ENCODE measurements around the gene KCNJ9.

KCNJ9 gene

DNA sequence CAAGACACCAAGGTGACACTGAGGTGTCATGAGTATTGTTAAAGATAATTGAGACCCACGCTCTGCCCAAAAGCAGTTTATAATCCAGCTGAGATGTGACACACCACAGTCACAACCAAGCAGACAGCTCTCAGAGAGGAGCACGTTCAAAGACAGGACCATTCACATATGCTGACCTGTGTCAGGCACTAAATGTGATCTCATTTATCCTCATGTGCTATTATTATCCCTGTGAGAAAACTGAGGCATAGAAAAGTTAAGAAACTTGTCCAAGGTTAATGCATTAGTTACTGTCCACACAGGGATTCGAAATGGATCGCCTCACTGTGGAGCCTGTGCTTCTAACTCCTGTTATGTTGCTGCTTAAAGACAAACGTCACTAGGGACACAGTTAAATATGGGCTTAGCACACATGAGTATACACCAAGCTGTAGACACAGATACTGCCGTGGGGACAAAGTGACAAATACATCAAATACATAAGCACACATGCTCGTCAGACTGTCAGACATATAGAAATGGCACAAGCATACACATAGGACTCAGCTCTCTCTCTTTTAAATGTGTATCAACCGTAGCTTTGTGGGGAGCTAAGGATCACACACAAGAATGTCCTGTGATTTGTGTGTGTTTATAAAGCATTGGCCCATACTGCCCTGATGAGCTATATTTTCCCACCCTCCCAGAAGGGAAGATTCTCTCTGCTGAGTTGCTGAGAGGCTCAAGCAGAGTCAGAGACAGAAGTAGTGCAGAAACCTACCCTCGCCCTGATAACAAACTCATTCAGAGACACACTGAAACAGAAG is 20.6 kb downstream of the KCNJ9 start:
- no peak overlapping the region for H3K4me3 ChIP-seq (ENCODE audit: control insufficient read depth in 1 of 7, extremely low read depth in 1 of 7, insufficient read depth in 4 of 7, low read depth in 2 of 7, low read length in 6 of 7)
- POLR2A ChIA-PET: no interaction called here
- 100% methylated on average over 7 of the region's 9 CpGs for WGBS (ENCODE audit: insufficient coverage)
- CTCF ChIA-PET: interaction anchor here (0.8 to 6.6 kb wide), 34 partner anchors 9 to 274 kb away, joined by 3 to 63 read pairs (median 5); partner anchors contain the start of genes CASQ1, DCAF8, KCNJ9 and PEX19
- H3K27me3 ChIP-seq (replicated peaks in 2 of 5; ENCODE audit: control insufficient read depth in 4 of 5, insufficient read depth in 5 of 5, low read length in 4 of 5): no peaks in the 10 kb centered on the region
- no peak for DNase-seq
- H3K36me3 ChIP-seq (ENCODE audit: control insufficient read depth in 4 of 4, insufficient read depth in 4 of 4, low read length in 3 of 4): no peaks in the 10 kb centered on the region
- H3K27ac ChIP-seq (ENCODE audit: insufficient read depth in 1 of 2, low read depth in 1 of 2, low read length in 2 of 2, poor library complexity in 1 of 2, severe bottlenecking in 2 of 2): no peak overlapping the region
- H3K4me1 ChIP-seq (ENCODE audit: control extremely low read depth in 1 of 4, control insufficient read depth in 4 of 4, insufficient read depth in 4 of 4, low read length in 3 of 4): peaks cover 0 to 46% (median 29%) of the 10 kb centered on the region in 4 experiments
- no peaks in the 10 kb centered on the region for H3K9me3 ChIP-seq (ENCODE audit: control extremely low read depth in 1 of 5, control insufficient read depth in 4 of 5, insufficient read depth in 2 of 5, low read depth in 1 of 5, low read length in 4 of 5)

DNA sequence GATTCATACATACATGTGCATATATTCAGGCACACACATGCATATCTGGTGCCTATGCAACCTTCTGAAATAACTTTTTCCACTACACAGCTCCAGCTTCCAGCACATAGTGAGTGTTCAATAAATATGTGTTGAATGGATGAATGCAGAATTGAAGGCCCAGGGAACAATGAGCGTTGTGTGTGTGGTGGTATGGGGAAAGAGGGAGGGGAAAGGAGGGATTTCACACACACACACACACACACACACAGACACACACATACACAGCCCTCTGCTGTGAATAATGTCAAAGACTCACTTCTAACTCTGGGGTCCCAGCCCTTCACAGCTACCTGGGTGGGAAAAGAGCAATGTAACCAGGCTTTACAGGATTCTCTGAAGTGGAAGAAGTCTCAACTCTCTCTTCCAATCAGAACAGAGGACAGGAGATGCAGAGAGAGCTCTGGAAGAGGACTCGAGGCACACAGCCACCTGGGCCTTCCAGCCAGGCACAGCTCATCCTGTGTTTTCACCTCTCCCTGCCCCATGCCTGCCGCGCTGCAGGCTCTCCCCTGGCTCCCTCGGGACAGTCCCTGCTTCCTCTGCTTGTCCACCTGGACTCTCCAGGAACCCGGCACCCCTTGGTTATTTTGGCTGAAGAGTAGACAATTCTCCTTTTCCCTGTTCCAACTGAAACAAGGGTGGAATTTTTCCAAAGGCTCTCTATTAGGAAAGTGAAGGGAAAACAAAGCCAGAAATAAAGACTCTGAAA is 22.5 kb downstream of the KCNJ9 start:
- POLR2A ChIA-PET: interaction anchor here (0.6 kb wide), 1 partner anchor 181 kb away, joined by 5 read pairs; the partner anchor contains the start of gene PEX19
- 100% methylated on average over 4 of the region's 6 CpGs for WGBS (ENCODE audit: insufficient coverage)
- no peaks in the 10 kb centered on the region for H3K27me3 ChIP-seq (replicated peaks in 2 of 5; ENCODE audit: control insufficient read depth in 4 of 5, insufficient read depth in 5 of 5, low read length in 4 of 5)
- CTCF ChIA-PET: interaction anchor here (0.7 to 6.6 kb wide), 13 partner anchors 10 to 250 kb away, joined by 3 to 63 read pairs (median 3); partner anchors contain the start of gene KCNJ9
- H3K27ac ChIP-seq (ENCODE audit: insufficient read depth in 1 of 2, low read depth in 1 of 2, low read length in 2 of 2, poor library complexity in 1 of 2, severe bottlenecking in 2 of 2): no peak overlapping the region
- no peaks in the 10 kb centered on the region for H3K9me3 ChIP-seq (ENCODE audit: control extremely low read depth in 1 of 5, control insufficient read depth in 4 of 5, insufficient read depth in 2 of 5, low read depth in 1 of 5, low read length in 4 of 5)
- no peak for DNase-seq
- no peak overlapping the region for H3K4me3 ChIP-seq (ENCODE audit: control insufficient read depth in 1 of 7, extremely low read depth in 1 of 7, insufficient read depth in 4 of 7, low read depth in 2 of 7, low read length in 6 of 7)
- no peaks in the 10 kb centered on the region for H3K36me3 ChIP-seq (ENCODE audit: control insufficient read depth in 4 of 4, insufficient read depth in 4 of 4, low read length in 3 of 4)
- peaks cover 0 to 33% (median 16%) of the 10 kb centered on the region in 4 experiments for H3K4me1 ChIP-seq (ENCODE audit: control extremely low read depth in 1 of 4, control insufficient read depth in 4 of 4, insufficient read depth in 4 of 4, low read length in 3 of 4)

DNA sequence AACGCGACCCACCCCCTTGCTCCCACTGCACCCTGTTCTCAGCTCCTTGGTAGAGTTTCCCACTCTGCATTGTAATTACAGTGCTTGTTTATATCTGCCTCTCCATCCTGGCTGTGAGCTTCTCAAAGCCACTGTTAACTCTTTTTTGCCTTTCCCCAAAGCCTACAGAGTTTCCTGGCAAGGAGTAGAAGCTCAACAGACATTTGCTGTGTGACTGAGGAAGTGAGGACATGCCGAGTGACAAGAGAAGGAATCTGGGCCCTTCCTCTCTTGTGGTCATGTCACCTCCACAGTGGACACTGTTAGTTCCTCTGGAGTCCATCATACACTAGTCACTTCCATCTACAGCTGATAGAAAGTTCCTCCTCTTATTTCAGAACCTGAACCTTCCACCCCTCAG is 23.1 kb downstream of the KCNJ9 start:
- DNase-seq: no peak
- no peaks in the 10 kb centered on the region for H3K9me3 ChIP-seq (ENCODE audit: control extremely low read depth in 1 of 5, control insufficient read depth in 4 of 5, insufficient read depth in 2 of 5, low read depth in 1 of 5, low read length in 4 of 5)
- H3K27ac ChIP-seq (ENCODE audit: insufficient read depth in 1 of 2, low read depth in 1 of 2, low read length in 2 of 2, poor library complexity in 1 of 2, severe bottlenecking in 2 of 2): no peak overlapping the region
- 71% methylated on average over 3 of the region's 3 CpGs for WGBS (ENCODE audit: insufficient coverage)
- no peaks in the 10 kb centered on the region for H3K36me3 ChIP-seq (ENCODE audit: control insufficient read depth in 4 of 4, insufficient read depth in 4 of 4, low read length in 3 of 4)
- H3K27me3 ChIP-seq (replicated peaks in 2 of 5; ENCODE audit: control insufficient read depth in 4 of 5, insufficient read depth in 5 of 5, low read length in 4 of 5): no peaks in the 10 kb centered on the region
- ChIA-PET CTCF (interaction anchor here (0.7 to 6.6 kb wide), 10 partner anchors 10 to 187 kb away, joined by 3 to 63 read pairs (median 6); no protein-coding TSS in a partner anchor), POLR2A (interaction anchor here (0.7 kb wide), 1 partner anchor 14 kb away, joined by 3 read pairs; no protein-coding TSS in a partner anchor)
- H3K4me3 ChIP-seq (ENCODE audit: control insufficient read depth in 1 of 7, extremely low read depth in 1 of 7, insufficient read depth in 4 of 7, low read depth in 2 of 7, low read length in 6 of 7): no peak overlapping the region
- H3K4me1 ChIP-seq (ENCODE audit: control extremely low read depth in 1 of 4, control insufficient read depth in 4 of 4, insufficient read depth in 4 of 4, low read length in 3 of 4): peaks cover 0 to 27% (median 11%) of the 10 kb centered on the region in 4 experiments

DNA sequence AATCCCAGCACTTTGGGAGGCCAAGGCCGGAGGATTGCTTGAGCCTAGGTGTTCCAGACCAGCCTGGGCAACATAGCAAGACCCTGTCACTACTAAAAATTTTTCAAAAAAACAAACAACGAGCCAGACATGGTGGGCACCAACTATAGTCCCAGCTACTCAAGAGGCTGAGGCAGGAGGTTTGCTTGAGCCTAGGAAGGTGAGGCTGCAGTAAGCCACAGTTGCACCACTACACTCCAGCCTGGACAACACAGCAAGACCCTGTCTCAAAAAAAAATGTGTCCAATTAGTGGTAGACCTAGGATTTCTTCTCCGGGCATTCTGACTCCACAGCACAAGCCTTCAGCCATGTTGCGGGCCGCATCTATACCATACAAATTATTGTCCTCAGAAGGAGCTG is 23.8 kb downstream of the KCNJ9 start:
- Histone ChIP-seq H3K9me3 (ENCODE audit: control extremely low read depth in 1 of 5, control insufficient read depth in 4 of 5, insufficient read depth in 2 of 5, low read depth in 1 of 5, low read length in 4 of 5) (no peaks in the 10 kb centered on the region), H3K4me3 (ENCODE audit: control insufficient read depth in 1 of 7, extremely low read depth in 1 of 7, insufficient read depth in 4 of 7, low read depth in 2 of 7, low read length in 6 of 7) (no peak overlapping the region), H3K27me3 (replicated peaks in 2 of 5; ENCODE audit: control insufficient read depth in 4 of 5, insufficient read depth in 5 of 5, low read length in 4 of 5) (no peaks in the 10 kb centered on the region), H3K27ac (ENCODE audit: insufficient read depth in 1 of 2, low read depth in 1 of 2, low read length in 2 of 2, poor library complexity in 1 of 2, severe bottlenecking in 2 of 2) (no peak overlapping the region), H3K4me1 (ENCODE audit: control extremely low read depth in 1 of 4, control insufficient read depth in 4 of 4, insufficient read depth in 4 of 4, low read length in 3 of 4) (peaks cover 0 to 24% (median 6%) of the 10 kb centered on the region in 4 experiments), H3K36me3 (ENCODE audit: control insufficient read depth in 4 of 4, insufficient read depth in 4 of 4, low read length in 3 of 4) (no peaks in the 10 kb centered on the region)
- ChIA-PET POLR2A (interaction anchor here (0.7 kb wide), 1 partner anchor 13 kb away, joined by 3 read pairs; no protein-coding TSS in a partner anchor), CTCF (interaction anchor here (0.8 to 6.6 kb wide), 13 partner anchors 12 to 274 kb away, joined by 3 to 63 read pairs (median 6); no protein-coding TSS in a partner anchor)
- DNase-seq: no peak
- 100% methylated on average over 5 of the region's 5 CpGs for WGBS (ENCODE audit: insufficient coverage)

DNA sequence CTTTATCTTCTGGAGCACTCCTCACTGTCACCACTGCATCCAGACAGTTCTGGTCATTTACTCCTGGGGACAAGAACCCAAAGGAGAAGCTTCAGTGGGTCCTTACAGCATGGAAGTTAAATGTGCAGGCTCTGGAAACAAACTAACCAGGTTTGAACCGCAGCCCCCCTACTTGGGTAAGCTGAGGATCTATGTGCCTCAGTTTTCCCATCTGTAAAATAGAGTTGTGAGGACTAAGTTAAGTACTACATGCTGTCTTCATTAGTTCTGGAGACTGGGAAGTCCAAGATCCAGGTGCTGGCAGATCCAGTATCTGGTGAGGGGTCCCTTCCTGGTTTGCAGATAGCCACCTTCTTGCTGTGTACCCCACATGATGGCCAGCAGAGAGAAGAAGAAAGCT is 26.2 kb downstream of the KCNJ9 start:
- no peak for DNase-seq
- Histone ChIP-seq H3K27me3 (replicated peaks in 2 of 5; ENCODE audit: control insufficient read depth in 4 of 5, insufficient read depth in 5 of 5, low read length in 4 of 5) (no peaks in the 10 kb centered on the region), H3K4me3 (ENCODE audit: control insufficient read depth in 1 of 7, extremely low read depth in 1 of 7, insufficient read depth in 4 of 7, low read depth in 2 of 7, low read length in 6 of 7) (no peak overlapping the region), H3K36me3 (ENCODE audit: control insufficient read depth in 4 of 4, insufficient read depth in 4 of 4, low read length in 3 of 4) (no peaks in the 10 kb centered on the region), H3K9me3 (ENCODE audit: control extremely low read depth in 1 of 5, control insufficient read depth in 4 of 5, insufficient read depth in 2 of 5, low read depth in 1 of 5, low read length in 4 of 5) (no peaks in the 10 kb centered on the region), H3K4me1 (ENCODE audit: control extremely low read depth in 1 of 4, control insufficient read depth in 4 of 4, insufficient read depth in 4 of 4, low read length in 3 of 4) (peaks cover 0 to 13% (median 0%) of the 10 kb centered on the region in 4 experiments), H3K27ac (ENCODE audit: insufficient read depth in 1 of 2, low read depth in 1 of 2, low read length in 2 of 2, poor library complexity in 1 of 2, severe bottlenecking in 2 of 2) (no peak overlapping the region)
- 100% methylated on average over 1 of the region's 1 CpG for WGBS (ENCODE audit: insufficient coverage)
- POLR2A ChIA-PET: interaction anchor here (0.9 kb wide), 1 partner anchor 150 kb away, joined by 3 read pairs; no protein-coding TSS in a partner anchor
- CTCF ChIA-PET: interaction anchor here (0.8 to 2.5 kb wide), 8 partner anchors 16 to 272 kb away, joined by 3 to 17 read pairs (median 4); no protein-coding TSS in a partner anchor

DNA sequence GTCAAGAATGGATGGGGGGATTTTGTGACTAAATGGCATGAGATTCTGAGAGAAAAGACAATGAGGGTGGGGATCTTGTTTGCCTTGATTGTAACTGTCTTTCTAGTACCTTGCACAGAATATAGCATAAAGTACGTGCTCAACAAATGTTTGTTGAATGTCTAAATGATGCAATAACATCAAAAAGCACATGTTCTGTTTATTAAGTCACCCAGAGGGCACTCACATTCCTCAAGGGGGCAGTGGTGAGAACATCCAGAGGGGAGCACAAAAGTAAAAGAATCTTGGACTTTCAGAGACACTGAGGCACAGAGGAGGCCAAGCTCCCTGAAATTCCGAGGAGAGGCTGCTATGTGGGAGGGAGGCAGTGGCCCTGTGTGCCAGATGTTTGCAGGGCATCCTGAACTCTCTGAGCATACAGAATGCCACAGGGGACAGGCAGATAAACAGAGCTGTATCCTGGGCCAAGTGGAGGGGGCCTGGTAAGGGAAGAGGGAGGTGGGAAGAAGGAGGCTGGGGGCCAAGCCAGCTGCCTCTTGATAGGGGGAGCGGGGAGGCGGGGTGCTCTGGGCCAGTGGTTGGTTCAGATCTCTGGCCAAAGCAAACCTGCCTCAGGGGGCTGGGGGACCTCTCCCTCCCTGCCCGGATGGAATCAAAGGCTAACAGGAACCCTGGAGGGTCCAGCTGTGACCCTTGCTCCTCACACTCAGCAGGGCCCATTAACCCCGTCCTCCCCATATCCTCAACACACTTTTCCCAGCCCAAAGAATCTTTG is 27.7 kb downstream of the KCNJ9 start:
- Histone ChIP-seq H3K27me3 (replicated peaks in 2 of 5; ENCODE audit: control insufficient read depth in 4 of 5, insufficient read depth in 5 of 5, low read length in 4 of 5) (no peaks in the 10 kb centered on the region), H3K4me1 (ENCODE audit: control extremely low read depth in 1 of 4, control insufficient read depth in 4 of 4, insufficient read depth in 4 of 4, low read length in 3 of 4) (peaks cover 0 to 8% (median 0%) of the 10 kb centered on the region in 4 experiments), H3K36me3 (ENCODE audit: control insufficient read depth in 4 of 4, insufficient read depth in 4 of 4, low read length in 3 of 4) (no peaks in the 10 kb centered on the region), H3K9me3 (ENCODE audit: control extremely low read depth in 1 of 5, control insufficient read depth in 4 of 5, insufficient read depth in 2 of 5, low read depth in 1 of 5, low read length in 4 of 5) (no peaks in the 10 kb centered on the region), H3K4me3 (ENCODE audit: control insufficient read depth in 1 of 7, extremely low read depth in 1 of 7, insufficient read depth in 4 of 7, low read depth in 2 of 7, low read length in 6 of 7) (no peak overlapping the region), H3K27ac (ENCODE audit: insufficient read depth in 1 of 2, low read depth in 1 of 2, low read length in 2 of 2, poor library complexity in 1 of 2, severe bottlenecking in 2 of 2) (no peak overlapping the region)
- 84% methylated on average over 4 of the region's 6 CpGs for WGBS (ENCODE audit: insufficient coverage)
- peak; percentile 38 to 73 (median 68) for DNase-seq
- CTCF ChIA-PET: interaction anchor here (1.1 to 2.5 kb wide), 11 partner anchors 11 to 270 kb away, joined by 3 to 17 read pairs (median 4); partner anchors contain the start of gene IGSF8
- POLR2A ChIA-PET: no interaction called here
